HG02623 (cell line): Measurements from ENCODE around the gene FHIP2A.
"Not testable (repeated sequence)": the region's sequence is repeated elsewhere in the genome, so short reads cannot be mapped to it uniquely, and the experiment has no call there.

Experiments
- ATAC-seq: cut with Tn5 transposase; IDR thresholded peaks from one replicate; pipeline ENCODE4 v1.9.1; 2021; ENCODE audit warnings: moderate library complexity; ENCODE audit not compliant: unreplicated experiment

FHIP2A gene

DNA sequence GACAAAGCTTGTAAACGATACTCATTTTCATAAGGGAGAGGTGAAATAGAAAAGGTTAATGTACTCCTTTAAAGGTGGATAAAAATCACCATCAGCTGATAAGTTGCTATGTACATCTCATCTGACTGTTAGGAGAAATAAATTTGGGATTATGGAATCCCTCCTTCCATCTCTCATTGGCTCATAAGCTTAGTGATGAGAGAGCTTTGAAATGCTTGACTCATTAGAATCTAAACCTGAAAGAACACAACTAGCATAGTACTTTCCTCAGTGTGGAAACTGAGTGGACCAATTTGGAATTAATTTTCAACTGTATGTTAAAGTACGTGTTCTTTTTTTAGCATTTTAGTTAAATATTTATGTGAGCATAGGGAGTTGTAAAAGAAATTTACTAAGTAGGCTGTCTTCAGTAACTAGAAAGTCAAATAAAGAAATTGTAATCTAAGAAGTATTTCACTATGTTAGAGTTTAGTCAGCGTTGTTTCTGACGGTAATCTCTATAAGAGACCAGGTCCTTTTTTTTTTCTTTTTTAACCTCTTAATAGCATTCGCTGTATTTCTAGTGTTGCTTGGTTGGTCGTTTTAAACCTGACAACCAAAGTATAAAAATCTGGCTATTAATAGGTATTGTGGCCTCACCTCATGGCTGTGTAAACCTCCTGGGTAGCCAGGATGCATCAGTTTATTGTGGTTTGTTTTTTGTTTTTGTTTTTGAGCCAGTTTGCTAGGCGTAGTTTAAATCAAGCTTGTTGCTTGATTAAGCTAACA lies 34.4 kb downstream of the FHIP2A start:
- no peak for ATAC-seq

DNA sequence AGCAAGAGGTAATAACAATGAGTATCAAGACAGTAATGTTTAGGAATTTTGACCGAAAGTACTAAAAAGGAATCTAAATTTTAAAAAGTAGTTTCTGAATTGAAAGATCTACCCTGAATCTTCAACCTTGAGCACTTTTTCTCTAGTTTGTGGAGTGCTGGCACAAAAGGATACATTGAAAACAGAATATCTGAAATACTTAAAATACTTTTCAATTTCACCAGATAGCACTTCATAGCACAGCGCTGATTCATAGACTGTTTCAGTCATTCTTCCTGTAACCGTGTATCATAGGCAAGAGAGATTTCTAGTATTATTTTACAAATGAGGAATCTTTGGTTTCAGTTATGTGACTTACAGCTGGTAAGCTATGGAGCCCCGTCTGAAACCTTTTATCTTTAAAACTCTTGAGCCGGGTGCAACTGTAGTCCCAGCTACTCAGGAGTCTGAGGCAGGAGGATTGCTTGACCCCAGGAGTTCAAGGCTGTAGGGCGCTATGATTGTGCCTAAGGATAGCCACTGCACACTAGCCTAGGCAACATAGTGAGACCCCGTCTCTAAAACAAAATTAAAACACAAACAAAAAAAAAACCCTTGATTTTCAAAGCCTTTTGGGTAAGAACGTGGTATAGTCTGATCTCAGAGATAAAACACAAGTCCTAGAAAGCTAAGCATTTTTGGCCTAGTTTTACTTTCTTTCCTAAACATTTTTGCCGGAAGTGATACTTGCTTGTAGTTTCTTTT lies 35.1 kb downstream of the FHIP2A start:
- ATAC-seq = no peak

DNA sequence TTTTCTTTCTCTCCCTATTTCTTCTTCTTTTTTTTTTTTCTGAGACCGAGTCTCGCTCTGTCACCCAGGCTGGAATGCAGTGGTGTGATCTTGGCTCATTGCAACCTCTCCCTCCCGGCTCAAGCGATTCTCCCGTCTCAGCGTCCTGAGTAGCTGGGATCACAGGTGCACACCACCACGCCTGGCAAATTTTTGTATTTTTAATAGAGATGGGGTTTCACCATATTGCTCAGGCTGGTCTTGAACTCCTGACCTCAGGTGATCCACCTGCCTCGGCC lies 35.6 kb downstream of the FHIP2A start:
- not testable (repeated sequence) for ATAC-seq

DNA sequence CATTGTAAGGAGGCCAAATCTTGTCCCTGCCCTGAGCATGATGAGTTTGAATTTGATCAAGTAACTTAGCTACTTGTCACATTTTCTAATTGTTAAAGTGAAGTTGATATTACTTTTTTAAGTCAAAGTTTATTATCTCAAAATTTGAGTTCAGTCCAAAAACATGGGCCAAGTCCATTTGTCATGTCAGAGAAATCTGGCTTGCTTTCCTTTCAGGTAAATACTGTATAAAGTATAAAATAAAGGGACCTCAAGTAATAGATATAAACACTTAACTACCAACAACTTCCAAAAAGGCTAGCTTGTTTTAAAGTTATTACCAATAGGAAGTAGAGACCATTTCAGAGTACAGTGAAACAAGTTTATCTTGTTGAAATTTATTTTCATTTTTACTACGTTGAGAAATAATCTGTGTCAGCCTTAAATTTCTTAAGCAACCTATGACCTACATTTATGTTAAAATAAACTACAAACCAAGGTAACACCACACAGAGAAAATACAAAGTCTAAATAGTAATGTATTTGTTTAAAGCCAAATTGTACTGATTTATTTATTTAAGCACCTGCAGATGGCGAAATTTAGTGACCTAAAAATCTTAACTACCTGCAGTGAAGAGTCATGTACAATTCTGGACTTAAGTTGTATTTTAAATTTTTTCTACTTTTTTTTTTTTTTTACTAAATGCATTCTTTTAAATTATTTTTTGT lies 36.5 kb downstream of the FHIP2A start:
- ATAC-seq = no peak

DNA sequence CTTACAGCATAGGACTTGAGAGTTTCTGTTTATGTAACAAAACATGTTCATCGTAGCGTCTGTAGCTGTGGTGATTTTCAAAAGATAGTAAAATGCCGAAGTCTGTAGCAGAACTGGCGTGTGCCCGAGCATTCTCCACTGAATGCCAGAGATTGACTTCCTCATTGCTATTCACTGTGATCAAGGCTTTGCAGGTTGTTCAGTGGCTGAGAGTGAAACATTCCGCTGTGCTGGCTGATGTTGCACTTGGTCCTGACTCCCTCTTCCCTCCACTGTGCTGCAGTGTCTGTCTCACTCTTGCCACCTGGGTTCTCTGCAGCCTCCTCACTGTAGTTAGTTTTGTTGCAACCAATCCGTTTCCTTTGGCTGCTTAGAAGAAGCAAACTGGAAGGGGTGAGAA lies 37.6 kb downstream of the FHIP2A start:
- ATAC-seq = no peak

DNA sequence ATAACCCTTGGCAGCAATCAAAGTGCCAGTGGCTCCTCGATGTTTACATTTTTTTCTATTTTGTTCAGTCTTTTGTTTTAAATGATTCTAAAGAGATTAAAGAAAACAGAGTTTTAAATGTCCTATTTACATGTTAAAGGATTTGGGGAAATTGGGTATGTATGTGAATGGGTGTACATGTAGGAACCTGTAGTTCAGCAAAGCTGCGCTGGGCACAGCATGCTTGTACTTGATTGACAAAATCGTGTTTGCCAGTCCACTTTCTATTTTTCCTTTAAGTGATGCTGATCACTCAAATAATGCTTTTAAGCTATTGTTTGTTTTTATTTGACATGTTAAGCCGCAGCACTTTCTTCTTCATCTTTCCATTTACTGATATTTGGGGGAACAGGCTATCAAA lies 40.9 kb downstream of the FHIP2A start:
- ATAC-seq = no peak

DNA sequence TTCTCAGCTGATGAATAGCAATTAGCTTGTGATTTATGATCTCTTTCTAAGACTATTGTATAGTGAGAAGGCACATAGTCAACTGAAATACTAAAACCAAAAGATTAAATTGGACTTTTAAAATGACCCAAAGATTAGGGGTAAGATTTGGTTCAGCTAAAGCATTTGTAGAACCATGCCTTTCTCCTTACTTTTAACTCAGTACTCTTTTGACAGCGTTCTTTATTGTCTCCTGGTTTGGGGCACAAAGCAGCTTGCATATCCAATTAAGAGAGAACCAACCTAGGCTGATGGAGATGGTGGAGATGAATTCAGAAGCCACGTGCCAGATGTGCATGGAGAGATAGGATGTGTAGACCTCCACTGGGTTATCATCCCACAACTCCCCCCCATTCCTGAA lies 45.8 kb downstream of the FHIP2A start:
- no peak for ATAC-seq

DNA sequence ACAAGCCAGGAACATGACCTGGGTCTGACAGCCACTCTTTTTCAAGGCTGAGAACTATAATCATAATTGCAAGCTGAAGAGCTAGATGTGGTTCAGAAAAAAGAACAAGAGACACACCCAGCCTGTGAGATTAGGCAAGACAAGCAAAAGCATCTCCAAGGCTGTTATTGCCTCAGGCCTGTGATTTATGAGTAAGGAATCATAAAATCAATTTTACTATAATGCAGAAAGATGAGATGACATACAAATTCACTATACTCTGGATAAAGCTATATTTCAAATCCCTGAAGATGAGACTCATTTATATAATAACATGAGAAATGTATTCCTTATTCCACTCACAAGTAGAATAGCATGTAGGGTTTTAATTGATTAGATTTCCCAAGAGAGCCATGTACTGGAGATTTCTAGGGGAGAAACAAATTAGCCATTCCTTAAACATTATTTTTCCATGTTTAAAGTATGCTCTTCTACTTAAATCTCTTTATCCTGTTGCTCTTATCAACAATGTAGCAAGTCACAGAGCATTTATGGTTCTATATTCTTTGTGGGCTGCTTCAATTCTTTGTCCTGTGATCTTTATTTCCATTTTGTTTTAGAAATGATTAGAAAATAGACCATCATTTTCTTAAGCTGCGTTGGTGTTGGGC lies 47.4 kb downstream of the FHIP2A start:
- no peak for ATAC-seq

DNA sequence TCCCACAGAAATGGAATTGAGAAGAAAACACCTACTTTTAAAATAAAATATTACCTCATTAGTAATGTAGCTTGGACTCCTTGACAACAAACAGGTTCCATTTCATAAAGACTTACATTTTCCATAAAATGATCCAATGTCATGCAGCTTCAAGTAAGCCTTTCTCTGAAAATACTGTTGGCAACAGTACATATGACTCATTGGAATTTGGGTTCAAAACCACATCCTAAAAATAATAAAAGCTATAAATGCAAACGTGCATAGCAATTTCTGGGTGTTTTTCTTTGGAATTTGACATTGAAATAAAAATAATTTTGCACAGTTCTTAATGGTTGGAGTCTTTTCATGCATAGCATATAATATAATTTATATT lies 47.9 kb downstream of the FHIP2A start:
- no peak for ATAC-seq

DNA sequence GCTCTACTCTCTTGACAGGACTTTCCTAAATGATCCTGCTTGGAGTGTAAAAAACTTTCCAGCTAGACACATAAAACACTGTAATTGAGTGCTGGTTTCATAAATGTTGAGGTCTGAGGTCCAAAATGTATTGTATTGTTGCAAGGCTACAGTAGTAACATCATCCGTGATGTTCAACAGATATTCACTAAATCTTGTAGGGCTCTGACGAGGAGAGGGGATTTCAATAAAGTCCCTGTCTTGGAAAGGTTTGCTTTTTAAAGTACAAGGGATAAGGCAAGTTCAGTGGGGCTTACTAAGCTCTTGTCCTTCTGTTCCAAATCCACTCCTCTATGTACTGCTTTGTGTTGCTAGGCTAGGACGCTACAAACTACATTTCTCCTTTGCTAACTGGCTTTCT lies 48.9 kb downstream of the FHIP2A start:
- no peak for ATAC-seq

DNA sequence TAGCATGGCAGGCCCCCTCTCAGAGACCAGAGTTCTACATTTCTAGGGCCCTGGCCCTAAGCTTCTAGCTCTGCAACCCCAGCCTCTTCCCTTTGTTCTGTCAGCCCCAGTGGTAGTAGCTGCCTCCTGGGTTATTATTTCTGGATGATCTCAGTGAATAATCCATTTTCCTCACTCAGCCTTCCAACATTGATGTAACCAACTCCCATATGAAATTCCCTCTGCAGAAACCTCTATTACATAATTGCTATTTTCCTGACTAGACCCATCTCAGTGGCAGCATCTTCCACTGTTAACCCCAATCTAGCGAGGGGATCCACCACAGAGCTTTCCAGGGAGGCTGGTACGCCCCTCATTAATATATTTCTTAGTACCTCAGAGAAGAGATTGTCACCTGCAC lies 49.8 kb downstream of the FHIP2A start:
- ATAC-seq = no peak
